H9 (cell line): ENCODE measurements around the gene ATP8A2. TPM values are rescaled to one million over a fixed set of nuclear protein-coding genes. Genes with fewer than 3 reads are reported as not detected.

Experiments
- DNase-seq: peaks from one replicate; pipeline ENCODE4 v3.0.0-alpha.2; 2017
- H2AFZ ChIP-seq: one replicate; pipeline ENCODE4 v1.6.1; 2013; ENCODE audit warnings: mild to moderate bottlenecking, low read length, control low read depth, moderate library complexity
- H2AK5ac ChIP-seq: 2 replicates; pipeline ENCODE4 v1.6.1; 2013; ENCODE audit warnings: low read length, control low read depth, mixed read lengths; ENCODE audit not compliant: insufficient read length
- H2BK120ac ChIP-seq: one replicate; pipeline ENCODE4 v1.6.1; 2013; ENCODE audit warnings: low read depth, mild to moderate bottlenecking, low read length, control low read depth, inconsistent platforms; ENCODE audit not compliant: poor library complexity, severe bottlenecking
- H2BK12ac ChIP-seq: 2 replicates; pipeline ENCODE4 v1.6.1; 2013; ENCODE audit warnings: low read length, control low read depth, mixed read lengths, low read depth; ENCODE audit not compliant: insufficient read length
- H2BK15ac ChIP-seq: 2 replicates; pipeline ENCODE4 v1.6.1; 2013; ENCODE audit warnings: low read depth, low read length, control low read depth
- H2BK20ac ChIP-seq: one replicate; pipeline ENCODE4 v1.6.1; 2013; ENCODE audit warnings: low read depth, mild to moderate bottlenecking, low read length, control low read depth, inconsistent platforms; ENCODE audit not compliant: poor library complexity, severe bottlenecking
- H2BK5ac ChIP-seq: 2 replicates; pipeline ENCODE4 v1.6.1; 2013; ENCODE audit warnings: low read length, control low read depth, mixed read lengths; ENCODE audit not compliant: insufficient read length
- H3K14ac ChIP-seq: 2 replicates; pipeline ENCODE4 v1.6.1; 2013; ENCODE audit warnings: low read length, control low read depth; ENCODE audit not compliant: insufficient read depth
- H3K18ac ChIP-seq: 2 replicates; pipeline ENCODE4 v1.6.1; 2013; ENCODE audit warnings: low read depth, mild to moderate bottlenecking, mixed read lengths, low read length, control low read depth; ENCODE audit not compliant: insufficient read length
- H3K23ac ChIP-seq: 2 replicates; pipeline ENCODE4 v1.6.1; 2013; ENCODE audit warnings: low read length, control low read depth, mixed read lengths, low read depth; ENCODE audit not compliant: insufficient read length
- H3K23me2 ChIP-seq: 2 replicates; pipeline ENCODE4 v1.6.1; 2013; ENCODE audit warnings: low read depth, mild to moderate bottlenecking, mixed read lengths, low read length, control low read depth; ENCODE audit not compliant: insufficient read length, poor library complexity, severe bottlenecking
- H3K27ac ChIP-seq: 2 replicates; pipeline ENCODE4 v1.5.1; 2013; ENCODE audit warnings: low read length, control low read depth, mixed read lengths, low read depth; ENCODE audit not compliant: insufficient read length
- H3K27me3 ChIP-seq: 2 replicates; pipeline ENCODE4 v1.6.1; 2013; ENCODE audit warnings: low read length, control low read depth, inconsistent platforms; ENCODE audit not compliant: insufficient read depth
- H3K4ac ChIP-seq: 2 replicates; pipeline ENCODE4 v1.6.1; 2013; ENCODE audit warnings: low read depth, mild to moderate bottlenecking, control low read depth, inconsistent platforms, low read length, moderate library complexity
- H3K4me1 ChIP-seq: 2 replicates; pipeline ENCODE4 v1.6.1; 2013; ENCODE audit warnings: low read length, control low read depth, inconsistent platforms; ENCODE audit not compliant: insufficient read depth
- H3K4me2 ChIP-seq: 2 replicates; pipeline ENCODE4 v1.6.1; 2013; ENCODE audit warnings: low read length, control low read depth, mixed read lengths; ENCODE audit not compliant: insufficient read length, insufficient read depth
- H3K56ac ChIP-seq: 2 replicates; pipeline ENCODE4 v1.6.1; 2013; ENCODE audit warnings: low read depth, mild to moderate bottlenecking, mixed read lengths, low read length, control low read depth; ENCODE audit not compliant: insufficient read length
- H3K79me1 ChIP-seq: 2 replicates; pipeline ENCODE4 v1.6.1; 2013; ENCODE audit warnings: low read depth, mild to moderate bottlenecking, moderate library complexity, low read length, control low read depth, inconsistent platforms; ENCODE audit not compliant: insufficient read depth, poor library complexity, severe bottlenecking
- H3K79me2 ChIP-seq: 2 replicates; pipeline ENCODE4 v1.6.1; 2013; ENCODE audit warnings: low read length, control low read depth, inconsistent platforms; ENCODE audit not compliant: insufficient read depth
- H3K9ac ChIP-seq: 2 replicates; pipeline ENCODE4 v1.6.1; 2013; ENCODE audit warnings: low read length, control low read depth, mixed read lengths; ENCODE audit not compliant: insufficient read length; ENCODE audit errors: extremely low read depth
- H3K9me3 ChIP-seq: one replicate; pipeline ENCODE4 v1.6.1; 2013; ENCODE audit warnings: low read depth, low read length, inconsistent platforms; ENCODE audit not compliant: control insufficient read depth
- H3T11ph ChIP-seq: one replicate; pipeline ENCODE4 v1.6.1; 2013; ENCODE audit warnings: mild to moderate bottlenecking, low read length, control low read depth, inconsistent platforms
- H4K20me1 ChIP-seq: one replicate; pipeline ENCODE4 v1.6.1; 2013; ENCODE audit not compliant: control insufficient read depth, insufficient read length, insufficient read depth
- H4K5ac ChIP-seq: 2 replicates; pipeline ENCODE4 v1.6.1; 2013; ENCODE audit warnings: low read depth, mild to moderate bottlenecking, mixed read lengths, low read length, control low read depth; ENCODE audit not compliant: insufficient read length
- H4K8ac ChIP-seq: replicated peaks from 2 replicates; pipeline ENCODE4 v1.6.1; 2013; ENCODE audit warnings: low read length, control low read depth, mixed read lengths, low read depth; ENCODE audit not compliant: insufficient read length
- H4K91ac ChIP-seq: 2 replicates; pipeline ENCODE4 v1.6.1; 2013; ENCODE audit warnings: low read depth, mild to moderate bottlenecking, moderate library complexity, mixed read lengths, low read length, control low read depth; ENCODE audit not compliant: insufficient read length
- H3K27ac Mint-ChIP-seq, 3 experiments: 2 replicates in 2 of 3; 3 replicates in 1 of 3; pipeline ENCODE4 v1.8.0; 2020 to 2021; ENCODE audit warnings: mixed read lengths in 3 of 3, mild to moderate bottlenecking in 1 of 3, moderate library complexity in 1 of 3
- H3K27me3 Mint-ChIP-seq: 2 replicates; pipeline ENCODE4 v1.8.0; 2021; ENCODE audit warnings: low read depth, mild to moderate bottlenecking, moderate library complexity, mixed read lengths
- H3K36me3 Mint-ChIP-seq, 3 experiments: 2 replicates in 2 of 3; 3 replicates in 1 of 3; pipeline ENCODE4 v1.8.0; 2020 to 2021; ENCODE audit warnings: low read depth in 3 of 3, mixed read lengths in 3 of 3; ENCODE audit not compliant: insufficient read depth in 1 of 3
- H3K4me1 Mint-ChIP-seq, 2 experiments: 2 replicates each; pipeline ENCODE4 v1.8.0; 2020; ENCODE audit warnings: mixed read lengths in 2 of 2
- H3K4me3 Mint-ChIP-seq, 2 experiments: 2 replicates in 1 of 2; 3 replicates in 1 of 2; pipeline ENCODE4 v1.8.0; 2020 to 2021; ENCODE audit warnings: mild to moderate bottlenecking in 2 of 2, mixed read lengths in 2 of 2, moderate library complexity in 1 of 2
- H3K9me3 Mint-ChIP-seq, 2 experiments: 2 replicates in 1 of 2; 3 replicates in 1 of 2; pipeline ENCODE4 v1.8.0; 2020; ENCODE audit warnings: mild to moderate bottlenecking in 2 of 2, mixed read lengths in 2 of 2, moderate library complexity in 1 of 2
- CTCF ChIP-seq: fragments of 200-600 bp; sonication (generic); conservative IDR thresholded peaks from 3 replicates; pipeline ENCODE4 v1.8.0; 2021; ENCODE audit warnings: antibody characterized with exemption, mild to moderate bottlenecking
- WGBS: extraction: QIAGEN DNeasy Blood & Tissue Kit; methylation state at CpG from one replicate; pipeline ENCODE4 v1.1.7; 2013; ENCODE audit warnings: missing lambda C conversion rate, low lambda C conversion rate, mixed read lengths; ENCODE audit not compliant: insufficient read length; ENCODE audit errors: extremely low coverage; 5-methylcytosine and 5-hydroxymethylcytosine counted together
- total RNA-seq: library from RNA; stranded (reverse); gene quantifications from 2 replicates; pipeline ENCODE4 v1.2.1, GENCODE V29; 2021

The ATP8A2 gene
- total RNA-seq, 1 experiment from 2014 or later: 18.2 TPM

- no peak overlapping the region for H2BK15ac ChIP-seq
- H2AFZ ChIP-seq: no peak overlapping the region
- TF ChIP-seq CTCF: no peak
- peak overlapping the region in 1 of 3 experiments; percentile 62; a peak in 2 of 7 replicates for H3K27ac Mint-ChIP-seq
- H3K27me3 ChIP-seq: no peaks in the 10 kb centered on the region
- H3K79me2 ChIP-seq: no peaks in the 10 kb centered on the region
- no peak overlapping the region for H3K4me3 Mint-ChIP-seq
- no peaks in the 10 kb centered on the region for H3K27me3 Mint-ChIP-seq
- no peak overlapping the region for H3K56ac ChIP-seq
- no peak overlapping the region for H4K8ac ChIP-seq
- H3K4me1 ChIP-seq: no peaks in the 10 kb centered on the region
- no peaks in the 10 kb centered on the region for H3K9me3 ChIP-seq
- no peak overlapping the region for H2AK5ac ChIP-seq
- H3K4ac ChIP-seq: no peak overlapping the region
- peaks cover 0 to 2% of the 10 kb centered on the region in 2 experiments; a peak in 2 of 5 replicates for H3K9me3 Mint-ChIP-seq
- H4K20me1 ChIP-seq: no peaks in the 10 kb centered on the region
- H3K36me3 Mint-ChIP-seq: peaks cover 0 to 7% (median 0%) of the 10 kb centered on the region in 3 experiments; a peak in 1 of 7 replicates
- no peak overlapping the region for H3K18ac ChIP-seq
- H2BK12ac ChIP-seq: no peak overlapping the region
- WGBS: no CpG with 5 or more reads among the region's 2 CpGs
- no peak overlapping the region for H3K4me2 ChIP-seq
- no peak overlapping the region for H2BK20ac ChIP-seq
- H3T11ph ChIP-seq: no peak overlapping the region
- no peak overlapping the region for H3K23ac ChIP-seq
- H3K27ac ChIP-seq: no peak overlapping the region
- H2BK120ac ChIP-seq: no peak overlapping the region
- no peak overlapping the region for H4K91ac ChIP-seq
- no peak overlapping the region for H2BK5ac ChIP-seq
- H3K9ac ChIP-seq: no peak overlapping the region
- H3K79me1 ChIP-seq: no peaks in the 10 kb centered on the region
- no peak for DNase-seq
- H3K14ac ChIP-seq: no peak overlapping the region
- H4K5ac ChIP-seq: no peak overlapping the region
- H3K4me1 Mint-ChIP-seq: peaks cover 8 to 9% of the 10 kb centered on the region in 2 experiments
- H3K23me2 ChIP-seq: no peaks in the 10 kb centered on the region
These were observed 319.9 kb downstream of the ATP8A2 start for GRCh38 chr13:25691654-25692053.
